OCI-LY1 (cell line): ENCODE data around the gene CSNK2A1.

ENCODE experiments used
- CTCF ChIP-seq: fragments of 200-600 bp; sonication (generic), shearing (Covaris generic); IDR thresholded peaks from 2 replicates; pipeline ENCODE4 v1.5.1; 2017; ENCODE audit warnings: mild to moderate bottlenecking, antibody characterized with exemption, low read length, moderate library complexity, mixed read lengths
- EZH2 ChIP-seq: fragments of 200-600 bp; sonication (generic), shearing (Covaris generic); IDR thresholded peaks from 2 replicates; pipeline ENCODE4 v1.8.0; 2017; ENCODE audit warnings: borderline replicate concordance, mixed run types, mild to moderate bottlenecking, antibody characterized with exemption, low read length, moderate library complexity, mixed read lengths

GRCh38 chr20:571754-572441 lies 28.3 kb upstream of the CSNK2A1 start:
- no peak for TF ChIP-seq CTCF
- no peak for TF ChIP-seq EZH2
